NCI-H774 (cell line): Measurements from ENCODE around the gene MYLK.

Experiments
- DNase-seq: peaks from one replicate; lab custom pipeline; 2025; lab: John Stamatoyannopoulos, UW

Gene MYLK

GRCh38 chr3:123791417-123791816 is 92.7 kb downstream of the MYLK start:
- DNase-seq: no peak

GRCh38 chr3:123791073-123791370 is 93.1 kb downstream of the MYLK start:
- no peak for DNase-seq

- DNase-seq: no peak
Observed at GRCh38 chr3:123790254-123791072, 93.7 kb downstream of the MYLK start.

GRCh38 chr3:123789760-123790159 is 94.4 kb downstream of the MYLK start:
- no peak for DNase-seq

GRCh38 chr3:123789160-123789559 is 95.0 kb downstream of the MYLK start:
- DNase-seq: no peak

- DNase-seq: no peak
Observed at GRCh38 chr3:123788710-123789109, 95.4 kb downstream of the MYLK start.

- DNase-seq: no peak
Observed at GRCh38 chr3:123787133-123787532, 97.0 kb downstream of the MYLK start.

GRCh38 chr3:123785602-123786001 is 98.5 kb downstream of the MYLK start:
- no peak for DNase-seq

GRCh38 chr3:123783811-123784210 is 100.3 kb downstream of the MYLK start:
- DNase-seq: no peak

GRCh38 chr3:123783050-123783689 is 101.0 kb downstream of the MYLK start:
- DNase-seq: no peak

GRCh38 chr3:123782488-123782887 is 101.6 kb downstream of the MYLK start:
- DNase-seq: no peak

GRCh38 chr3:123781571-123782275 is 102.4 kb downstream of the MYLK start:
- no peak for DNase-seq

- no peak for DNase-seq
Observed at GRCh38 chr3:123781138-123781537, 103.0 kb downstream of the MYLK start.

GRCh38 chr3:123780656-123781055 is 103.5 kb downstream of the MYLK start:
- DNase-seq: no peak

- DNase-seq: no peak
Observed at GRCh38 chr3:123779655-123780231, 104.4 kb downstream of the MYLK start.

- DNase-seq: no peak
Observed at GRCh38 chr3:123778991-123779622, 105.0 kb downstream of the MYLK start.

GRCh38 chr3:123778525-123778924 is 105.6 kb downstream of the MYLK start:
- no peak for DNase-seq

- DNase-seq: no peak
Observed at GRCh38 chr3:123776071-123776782, 107.9 kb downstream of the MYLK start.

GRCh38 chr3:123774474-123774873 is 109.7 kb downstream of the MYLK start:
- no peak for DNase-seq

GRCh38 chr3:123773681-123774431 is 110.3 kb downstream of the MYLK start:
- no peak for DNase-seq

- no peak for DNase-seq
Observed at GRCh38 chr3:123769356-123769743, 114.8 kb downstream of the MYLK start.
